Prostate gland (tissue), 2 donors: ENCODE results near the gene KCP.

Source experiments
- POLR2A ChIP-seq: fragments of 450-650 bp; IDR thresholded peaks from one replicate; pipeline ENCODE4 v1.6.1; 2016; ENCODE audit warnings: antibody characterized with exemption, mild to moderate bottlenecking
- TF ChIP-seq, protein P1 (sequence below), 4 experiments: fragments of 200-600 bp in 2 of 4; fragments of 450-650 bp in 2 of 4; sonication (generic) in 2 of 4; IDR thresholded peaks; 1 replicate in 3 of 4; 2 replicates in 1 of 4; pipeline ENCODE4 v1.5.1; 2016 to 2019; ENCODE audit warnings: antibody characterized with exemption in 4 of 4, mild to moderate bottlenecking in 2 of 4, moderate library complexity in 2 of 4

DNA sequence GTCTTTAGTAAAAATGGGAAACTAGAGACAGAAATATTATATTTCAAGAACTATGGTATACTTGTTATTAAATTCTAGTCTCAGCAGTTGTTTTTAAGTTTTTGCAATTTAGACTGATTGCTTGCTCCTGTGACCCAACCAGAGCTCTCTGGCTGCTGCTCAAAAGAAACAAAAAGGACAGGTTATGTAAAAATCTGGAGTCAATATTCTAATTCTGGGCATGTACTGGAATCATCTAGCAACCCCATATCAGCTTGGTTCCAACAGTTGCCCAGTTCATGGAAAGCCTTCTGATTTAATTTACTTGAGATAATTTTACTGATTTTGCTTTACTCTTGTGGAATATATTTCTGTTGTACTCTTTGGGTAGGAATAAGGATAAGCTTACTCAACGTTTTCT lies 10.3 kb downstream of the KCP start:
- TF ChIP-seq, protein P1, sequence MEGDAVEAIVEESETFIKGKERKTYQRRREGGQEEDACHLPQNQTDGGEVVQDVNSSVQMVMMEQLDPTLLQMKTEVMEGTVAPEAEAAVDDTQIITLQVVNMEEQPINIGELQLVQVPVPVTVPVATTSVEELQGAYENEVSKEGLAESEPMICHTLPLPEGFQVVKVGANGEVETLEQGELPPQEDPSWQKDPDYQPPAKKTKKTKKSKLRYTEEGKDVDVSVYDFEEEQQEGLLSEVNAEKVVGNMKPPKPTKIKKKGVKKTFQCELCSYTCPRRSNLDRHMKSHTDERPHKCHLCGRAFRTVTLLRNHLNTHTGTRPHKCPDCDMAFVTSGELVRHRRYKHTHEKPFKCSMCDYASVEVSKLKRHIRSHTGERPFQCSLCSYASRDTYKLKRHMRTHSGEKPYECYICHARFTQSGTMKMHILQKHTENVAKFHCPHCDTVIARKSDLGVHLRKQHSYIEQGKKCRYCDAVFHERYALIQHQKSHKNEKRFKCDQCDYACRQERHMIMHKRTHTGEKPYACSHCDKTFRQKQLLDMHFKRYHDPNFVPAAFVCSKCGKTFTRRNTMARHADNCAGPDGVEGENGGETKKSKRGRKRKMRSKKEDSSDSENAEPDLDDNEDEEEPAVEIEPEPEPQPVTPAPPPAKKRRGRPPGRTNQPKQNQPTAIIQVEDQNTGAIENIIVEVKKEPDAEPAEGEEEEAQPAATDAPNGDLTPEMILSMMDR (IDR thresholded peaks at IDR 0.05): no peak
- no peak for TF ChIP-seq POLR2A
